ENCODE measurements around the gene MPEG1. TPM values are rescaled to one million over a fixed set of nuclear protein-coding genes. Genes with fewer than 3 reads are reported as not detected.
A peak's percentile ranks its signal among the peaks of the same experiment; 100 is the strongest.

The MPEG1 gene
- total and polyA plus RNA-seq, 3 experiments from 2014 or later: 1.2 to 1.5 TPM; not detected in 1

GRCh38 chr11:59249535-59249934 is 36.8 kb upstream of the MPEG1 start:
- no peaks in the 10 kb centered on the region for H3K36me3 Mint-ChIP-seq
- no peak overlapping the region for H3K27ac Mint-ChIP-seq
- H3K27ac ChIP-seq (ENCODE audit: low read depth, low read length): no peak overlapping the region
- no peaks in the 10 kb centered on the region for H3K36me3 ChIP-seq (ENCODE audit: insufficient read depth, low read length)
- no peaks in the 10 kb centered on the region for H3K9me3 ChIP-seq (ENCODE audit: low read length)
- peaks cover 8% of the 10 kb centered on the region for H3K4me1 ChIP-seq (ENCODE audit: insufficient read depth, low read length)
- no peak overlapping the region for H3K4me3 ChIP-seq (ENCODE audit: low read length)
- no peaks in the 10 kb centered on the region for H3K27me3 ChIP-seq (ENCODE audit: insufficient read depth, low read length, poor library complexity, severe bottlenecking)
- POLR2A ChIA-PET: no interaction called here
- no peak for DNase-seq
- peaks cover 0 to 2% (median 0%) of the 10 kb centered on the region in 5 donors for H3K9me3 Mint-ChIP-seq
- peaks cover 0 to 12% of the 10 kb centered on the region in 2 donors for H3K27me3 Mint-ChIP-seq
- peaks cover 17 to 26% (median 23%) of the 10 kb centered on the region in 3 donors for H3K4me1 Mint-ChIP-seq
- no peak overlapping the region for H3K4me3 Mint-ChIP-seq
- CTCF ChIA-PET: no interaction called here

DNA sequence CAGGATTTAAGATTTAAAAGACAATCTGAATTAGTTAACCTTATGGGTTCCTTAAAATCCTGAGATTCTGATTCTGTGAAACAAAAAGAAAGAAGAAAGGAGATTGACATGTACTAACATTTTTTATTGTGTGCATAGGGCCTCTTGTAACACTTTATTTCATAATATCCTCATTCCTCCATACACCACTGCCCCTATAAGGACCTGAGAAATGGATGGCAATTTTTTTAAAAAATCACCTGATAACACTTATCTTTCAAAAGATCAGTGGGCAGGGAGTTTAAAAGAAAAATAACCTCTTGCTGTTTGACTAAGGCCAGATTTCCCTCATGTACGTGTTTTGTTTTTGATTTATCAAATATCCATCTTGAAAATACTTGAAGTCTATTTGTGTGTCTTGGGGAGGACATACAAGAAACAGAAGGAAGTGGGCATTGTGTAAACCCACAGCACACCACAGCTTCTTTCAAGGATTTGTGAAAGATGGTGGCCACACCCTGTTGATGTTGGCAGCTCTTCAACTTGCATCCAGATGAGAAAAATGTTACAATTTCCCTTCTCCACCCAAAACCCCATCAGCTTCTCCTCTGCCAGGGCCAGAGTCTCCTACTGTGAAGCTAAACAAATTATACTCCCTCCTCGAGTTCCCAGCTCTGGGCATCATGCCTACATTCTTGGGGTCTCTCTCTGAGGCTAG is 35.0 kb upstream of the MPEG1 start:
- H3K4me1 ChIP-seq (ENCODE audit: insufficient read depth, low read length): peaks cover 8% of the 10 kb centered on the region
- peaks cover 17 to 26% (median 23%) of the 10 kb centered on the region in 3 donors for H3K4me1 Mint-ChIP-seq
- no peaks in the 10 kb centered on the region for H3K27me3 ChIP-seq (ENCODE audit: insufficient read depth, low read length, poor library complexity, severe bottlenecking)
- CTCF ChIA-PET: interaction anchor here (1.2 kb wide), 1 partner anchor 13 kb away, joined by 3 read pairs; no protein-coding TSS in a partner anchor
- no peak overlapping the region for H3K4me3 ChIP-seq (ENCODE audit: low read length)
- H3K27ac Mint-ChIP-seq: peak overlapping the region in 5 of 8 donors; percentile 2 to 79 (median 15)
- no peaks in the 10 kb centered on the region for H3K36me3 ChIP-seq (ENCODE audit: insufficient read depth, low read length)
- H3K27me3 Mint-ChIP-seq: peaks cover 0 to 20% of the 10 kb centered on the region in 2 donors
- POLR2A ChIA-PET: no interaction called here
- peak in 2 of 5 donors; percentile 7 to 25 for DNase-seq
- H3K9me3 Mint-ChIP-seq: peaks cover 0 to 2% (median 0%) of the 10 kb centered on the region in 5 donors
- no peak overlapping the region for H3K27ac ChIP-seq (ENCODE audit: low read depth, low read length)
- H3K4me3 Mint-ChIP-seq: peak overlapping the region in 4 of 7 donors; percentile 22 to 69 (median 40)
- H3K36me3 Mint-ChIP-seq: no peaks in the 10 kb centered on the region
- H3K9me3 ChIP-seq (ENCODE audit: low read length): no peaks in the 10 kb centered on the region

- no peaks in the 10 kb centered on the region for H3K36me3 Mint-ChIP-seq
- H3K36me3 ChIP-seq (ENCODE audit: insufficient read depth, low read length): no peaks in the 10 kb centered on the region
- no peak for DNase-seq
- no peak overlapping the region for H3K4me3 ChIP-seq (ENCODE audit: low read length)
- H3K27me3 Mint-ChIP-seq: peaks cover 0 to 20% of the 10 kb centered on the region in 2 donors
- no peak overlapping the region for H3K4me3 Mint-ChIP-seq
- no peak overlapping the region for H3K27ac ChIP-seq (ENCODE audit: low read depth, low read length)
- POLR2A ChIA-PET: no interaction called here
- CTCF ChIA-PET: no interaction called here
- H3K4me1 Mint-ChIP-seq: peaks cover 16 to 21% (median 17%) of the 10 kb centered on the region in 3 donors
- peaks cover 8% of the 10 kb centered on the region for H3K4me1 ChIP-seq (ENCODE audit: insufficient read depth, low read length)
- no peaks in the 10 kb centered on the region for H3K27me3 ChIP-seq (ENCODE audit: insufficient read depth, low read length, poor library complexity, severe bottlenecking)
- H3K9me3 ChIP-seq (ENCODE audit: low read length): no peaks in the 10 kb centered on the region
- H3K9me3 Mint-ChIP-seq: peaks cover 0 to 12% (median 5%) of the 10 kb centered on the region in 5 donors
- H3K27ac Mint-ChIP-seq: no peak overlapping the region
Observed at GRCh38 chr11:59243633-59244032, 30.9 kb upstream of the MPEG1 start.

- Mint-ChIP-seq H3K27ac (no peak overlapping the region), H3K4me3 (no peak overlapping the region), H3K9me3 (peaks cover 3 to 19% (median 9%) of the 10 kb centered on the region in 5 donors), H3K4me1 (no peaks in the 10 kb centered on the region), H3K27me3 (peaks cover 2 to 15% of the 10 kb centered on the region in 2 donors), H3K36me3 (peaks cover 0 to 9% (median 0%) of the 10 kb centered on the region in 3 donors)
- no peak overlapping the region for H3K4me3 ChIP-seq (ENCODE audit: low read length)
- no peaks in the 10 kb centered on the region for H3K27me3 ChIP-seq (ENCODE audit: insufficient read depth, low read length, poor library complexity, severe bottlenecking)
- H3K9me3 ChIP-seq (ENCODE audit: low read length): no peaks in the 10 kb centered on the region
- no peak overlapping the region for H3K27ac ChIP-seq (ENCODE audit: low read depth, low read length)
- no peaks in the 10 kb centered on the region for H3K36me3 ChIP-seq (ENCODE audit: insufficient read depth, low read length)
- DNase-seq: no peak
- ChIA-PET POLR2A (no interaction called here), CTCF (no interaction called here)
- H3K4me1 ChIP-seq (ENCODE audit: insufficient read depth, low read length): no peaks in the 10 kb centered on the region
Observed at GRCh38 chr11:59240322-59240721, 27.6 kb upstream of the MPEG1 start.

- Histone ChIP-seq H3K27me3 (ENCODE audit: insufficient read depth, low read length, poor library complexity, severe bottlenecking) (no peaks in the 10 kb centered on the region), H3K36me3 (ENCODE audit: insufficient read depth, low read length) (no peaks in the 10 kb centered on the region), H3K4me1 (ENCODE audit: insufficient read depth, low read length) (no peaks in the 10 kb centered on the region), H3K4me3 (ENCODE audit: low read length) (no peak overlapping the region), H3K27ac (ENCODE audit: low read depth, low read length) (no peak overlapping the region), H3K9me3 (ENCODE audit: low read length) (no peaks in the 10 kb centered on the region)
- ChIA-PET POLR2A (no interaction called here), CTCF (no interaction called here)
- H3K4me1 Mint-ChIP-seq: peaks cover 0 to 2% (median 0%) of the 10 kb centered on the region in 3 donors
- no peak overlapping the region for H3K27ac Mint-ChIP-seq
- no peak for DNase-seq
- no peaks in the 10 kb centered on the region for H3K36me3 Mint-ChIP-seq
- H3K27me3 Mint-ChIP-seq: peaks cover 9 to 32% of the 10 kb centered on the region in 2 donors
- no peak overlapping the region for H3K4me3 Mint-ChIP-seq
- no peaks in the 10 kb centered on the region for H3K9me3 Mint-ChIP-seq
Observed at GRCh38 chr11:59226396-59226795, 13.7 kb upstream of the MPEG1 start.

DNA sequence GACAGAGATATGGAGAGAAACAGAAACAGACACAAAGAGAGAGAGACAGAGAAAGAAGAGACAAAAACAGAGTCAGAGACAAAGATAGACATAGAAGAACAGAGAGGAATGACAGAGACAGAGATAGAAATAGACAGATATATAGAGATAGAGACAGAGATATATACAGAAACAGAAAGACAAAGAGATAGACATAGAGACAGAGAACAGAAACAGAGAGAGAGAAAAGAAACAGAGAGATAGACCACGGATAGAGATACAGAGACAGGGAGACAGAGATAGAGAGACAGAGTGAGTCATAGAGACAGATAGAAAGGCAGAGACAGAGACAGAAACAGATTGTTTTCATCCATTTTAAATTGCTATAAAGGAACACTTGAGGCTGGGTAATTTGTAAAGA is 12.3 kb upstream of the MPEG1 start:
- ChIA-PET CTCF (interaction anchor here (1.5 kb wide), 1 partner anchor 53 kb away, joined by 3 read pairs; the partner anchor contains the start of gene DTX4), POLR2A (no interaction called here)
- peaks cover 0 to 2% (median 0%) of the 10 kb centered on the region in 3 donors for H3K4me1 Mint-ChIP-seq
- H3K4me3 Mint-ChIP-seq: no peak overlapping the region
- no peak for DNase-seq
- no peaks in the 10 kb centered on the region for H3K36me3 ChIP-seq (ENCODE audit: insufficient read depth, low read length)
- H3K36me3 Mint-ChIP-seq: no peaks in the 10 kb centered on the region
- peaks cover 10 to 27% of the 10 kb centered on the region in 2 donors for H3K27me3 Mint-ChIP-seq
- H3K9me3 ChIP-seq (ENCODE audit: low read length): no peaks in the 10 kb centered on the region
- H3K27ac Mint-ChIP-seq: peak overlapping the region in 1 of 8 donors; percentile 7
- no peaks in the 10 kb centered on the region for H3K9me3 Mint-ChIP-seq
- H3K4me1 ChIP-seq (ENCODE audit: insufficient read depth, low read length): no peaks in the 10 kb centered on the region
- no peak overlapping the region for H3K27ac ChIP-seq (ENCODE audit: low read depth, low read length)
- H3K27me3 ChIP-seq (ENCODE audit: insufficient read depth, low read length, poor library complexity, severe bottlenecking): no peaks in the 10 kb centered on the region
- H3K4me3 ChIP-seq (ENCODE audit: low read length): no peak overlapping the region

DNA sequence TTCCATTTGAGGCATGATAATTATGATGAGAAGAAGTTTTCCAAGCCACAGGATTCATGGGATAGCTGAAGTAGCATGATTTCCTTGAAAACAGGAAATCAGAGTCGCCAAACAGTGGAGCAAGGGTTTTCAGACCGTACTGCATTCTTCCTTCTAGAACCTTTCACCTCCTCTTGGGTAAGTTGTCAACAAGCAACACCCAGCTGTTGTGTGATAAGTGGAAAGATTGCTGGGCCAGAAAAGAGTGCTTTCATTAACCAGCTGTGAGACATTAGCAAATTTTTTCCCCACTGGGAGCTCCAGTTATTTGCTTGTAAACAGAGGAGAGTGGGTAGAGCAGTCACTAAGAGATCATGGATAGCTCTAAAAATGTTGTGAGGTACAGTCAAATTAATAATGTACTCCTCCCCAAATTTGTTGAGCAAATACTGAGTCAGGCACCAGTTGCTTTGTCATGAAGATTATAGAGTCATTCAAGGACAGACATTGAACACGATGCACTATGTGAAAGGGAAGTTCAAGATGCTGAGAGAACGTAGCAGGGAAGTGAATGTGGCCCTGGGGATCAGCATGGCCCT is 11.7 kb upstream of the MPEG1 start:
- Mint-ChIP-seq H3K4me1 (peaks cover 0 to 2% (median 0%) of the 10 kb centered on the region in 3 donors), H3K36me3 (no peaks in the 10 kb centered on the region), H3K4me3 (no peak overlapping the region), H3K27me3 (peaks cover 10 to 23% of the 10 kb centered on the region in 2 donors), H3K9me3 (no peaks in the 10 kb centered on the region), H3K27ac (no peak overlapping the region)
- Histone ChIP-seq H3K9me3 (ENCODE audit: low read length) (no peaks in the 10 kb centered on the region), H3K27ac (ENCODE audit: low read depth, low read length) (no peak overlapping the region), H3K4me1 (ENCODE audit: insufficient read depth, low read length) (no peaks in the 10 kb centered on the region), H3K4me3 (ENCODE audit: low read length) (no peak overlapping the region), H3K27me3 (ENCODE audit: insufficient read depth, low read length, poor library complexity, severe bottlenecking) (no peaks in the 10 kb centered on the region), H3K36me3 (ENCODE audit: insufficient read depth, low read length) (no peaks in the 10 kb centered on the region)
- CTCF ChIA-PET: interaction anchor here (1.5 kb wide), 1 partner anchor 53 kb away, joined by 3 read pairs; the partner anchor contains the start of gene DTX4
- POLR2A ChIA-PET: no interaction called here
- DNase-seq: no peak

- Mint-ChIP-seq H3K27ac (no peak overlapping the region), H3K9me3 (no peaks in the 10 kb centered on the region), H3K36me3 (no peaks in the 10 kb centered on the region), H3K27me3 (peaks cover 10 to 21% of the 10 kb centered on the region in 2 donors), H3K4me1 (peaks cover 0 to 2% (median 0%) of the 10 kb centered on the region in 3 donors), H3K4me3 (no peak overlapping the region)
- no peaks in the 10 kb centered on the region for H3K36me3 ChIP-seq (ENCODE audit: insufficient read depth, low read length)
- no peak overlapping the region for H3K4me3 ChIP-seq (ENCODE audit: low read length)
- H3K9me3 ChIP-seq (ENCODE audit: low read length): no peaks in the 10 kb centered on the region
- POLR2A ChIA-PET: no interaction called here
- DNase-seq: no peak
- H3K27ac ChIP-seq (ENCODE audit: low read depth, low read length): no peak overlapping the region
- H3K4me1 ChIP-seq (ENCODE audit: insufficient read depth, low read length): no peaks in the 10 kb centered on the region
- CTCF ChIA-PET: interaction anchor here (1.5 kb wide), 1 partner anchor 52 kb away, joined by 3 read pairs; the partner anchor contains the start of gene DTX4
- no peaks in the 10 kb centered on the region for H3K27me3 ChIP-seq (ENCODE audit: insufficient read depth, low read length, poor library complexity, severe bottlenecking)
Observed at GRCh38 chr11:59223611-59224010, 10.9 kb upstream of the MPEG1 start.

Measured in CD8-positive, alpha-beta memory T cell (primary cell).